OCI-LY7 (cell line): Measurements from ENCODE around the gene NYNRIN. TPM values are rescaled to one million over a fixed set of nuclear protein-coding genes. Genes with fewer than 3 reads are reported as not detected.

ENCODE experiments used
- BruUV-seq: library from RNA; stranded (reverse); fragments of 400-500 nt; replicated peaks from 2 replicates; lab custom pipeline; 2021; lab: Mats Ljungman, UMichigan
- CTCF ChIA-PET: fragments of 300-600 bp; sonication (Branson Sonifier 250); formaldehyde crosslinking; loops from one replicate; lab custom pipeline; 2022; ENCODE audit warnings: antibody characterized with exemption; ENCODE audit not compliant: unreplicated experiment; lab: Charles Lee
- POLR2A ChIA-PET: fragments of 300-600 bp; sonication (Branson Sonifier 250); formaldehyde crosslinking; loops from one replicate; lab custom pipeline; 2022; ENCODE audit warnings: antibody characterized with exemption; lab: Charles Lee
- DNase-seq: peaks from one replicate; pipeline ENCODE4 v3.0.0-alpha.2; 2015; ENCODE audit warnings: low spot score
- H2AFZ ChIP-seq: fragments of 200-600 bp; sonication (generic), shearing (Covaris generic); 2 replicates; pipeline ENCODE4 v1.6.1; 2014; ENCODE audit warnings: mild to moderate bottlenecking, antibody characterized with exemption, low read length, moderate library complexity
- H3K27ac ChIP-seq: fragments of 200-600 bp; sonication (generic); 2 replicates; pipeline ENCODE4 v1.5.1; 2014; ENCODE audit warnings: mixed run types, low read depth, mild to moderate bottlenecking, moderate library complexity, low read length, inconsistent platforms; ENCODE audit not compliant: poor library complexity, severe bottlenecking
- H3K36me3 ChIP-seq: fragments of 200-600 bp; sonication (generic); 2 replicates; pipeline ENCODE4 v1.6.1; 2014; ENCODE audit warnings: mild to moderate bottlenecking, antibody characterized with exemption, low read length, moderate library complexity, mixed read lengths; ENCODE audit not compliant: insufficient read depth
- H3K4me1 ChIP-seq: fragments of 200-600 bp; sonication (generic); 2 replicates; pipeline ENCODE4 v1.5.1; 2014; ENCODE audit warnings: mild to moderate bottlenecking, low read length; ENCODE audit not compliant: insufficient read depth, poor library complexity, severe bottlenecking
- H3K4me2 ChIP-seq: fragments of 200-600 bp; sonication (generic); 2 replicates; pipeline ENCODE4 v1.6.1; 2014; ENCODE audit warnings: mild to moderate bottlenecking, low read length
- H3K4me3 ChIP-seq: fragments of 200-600 bp; sonication (generic); 2 replicates; pipeline ENCODE4 v1.5.1; 2014; ENCODE audit warnings: mild to moderate bottlenecking, low read depth, low read length; ENCODE audit not compliant: poor library complexity, severe bottlenecking
- H3K79me2 ChIP-seq: fragments of 200-600 bp; sonication (generic); 2 replicates; pipeline ENCODE4 v1.6.1; 2016; ENCODE audit warnings: low read depth, mild to moderate bottlenecking, low read length, moderate library complexity, mixed read lengths; ENCODE audit not compliant: insufficient read depth
- H3K9me2 ChIP-seq: fragments of 200-600 bp; sonication (generic); 2 replicates; pipeline ENCODE4 v1.6.1; 2016; ENCODE audit warnings: mild to moderate bottlenecking, low read length, mixed read lengths; ENCODE audit not compliant: insufficient read depth
- H3K9me3 ChIP-seq: fragments of 200-600 bp; sonication (generic); 2 replicates; pipeline ENCODE4 v1.6.1; 2014; ENCODE audit warnings: mild to moderate bottlenecking, mixed run types, low read length, mixed read lengths
- H4K20me1 ChIP-seq: fragments of 200-600 bp; sonication (generic); 2 replicates; pipeline ENCODE4 v1.6.1; 2014; ENCODE audit warnings: mild to moderate bottlenecking, antibody characterized with exemption, low read length, moderate library complexity, mixed read lengths; ENCODE audit not compliant: insufficient read depth
- EZH2phosphoT487 ChIP-seq: fragments of 200-600 bp; sonication (generic); IDR thresholded peaks from 2 replicates; pipeline ENCODE4 v1.6.1; 2018; ENCODE audit warnings: low read depth, borderline replicate concordance, mild to moderate bottlenecking, mixed run types, antibody characterized with exemption, low read length, moderate library complexity, mixed read lengths
- intact Hi-C: fragments of 100-400 bp; cut with micrococcal nuclease; formaldehyde crosslinking; loops from one replicate; pipeline ENCODE4 v1.10.0; 2022; ENCODE audit not compliant: unreplicated experiment
- total RNA-seq, 2 experiments: library from RNA; depleted of rRNA in 1 of 2; stranded (reverse); fragments of >200 nt in 1 of 2; shearing (Covaris generic) in 1 of 2; gene quantifications; 2 replicates each; pipeline ENCODE4 v1.2.3, GENCODE V29; 2014 to 2022
- TF ChIP-seq, protein P1 (sequence below): fragments of 200-600 bp; sonication (generic); conservative IDR thresholded peaks from 2 replicates; pipeline ENCODE4 v1.5.1; 2014; ENCODE audit warnings: mild to moderate bottlenecking, antibody characterized with exemption, low read length, moderate library complexity, mixed read lengths

NYNRIN gene
- total RNA-seq, 2 experiments from 2014 or later, result 0.13 TPM; not detected in 1

DNA sequence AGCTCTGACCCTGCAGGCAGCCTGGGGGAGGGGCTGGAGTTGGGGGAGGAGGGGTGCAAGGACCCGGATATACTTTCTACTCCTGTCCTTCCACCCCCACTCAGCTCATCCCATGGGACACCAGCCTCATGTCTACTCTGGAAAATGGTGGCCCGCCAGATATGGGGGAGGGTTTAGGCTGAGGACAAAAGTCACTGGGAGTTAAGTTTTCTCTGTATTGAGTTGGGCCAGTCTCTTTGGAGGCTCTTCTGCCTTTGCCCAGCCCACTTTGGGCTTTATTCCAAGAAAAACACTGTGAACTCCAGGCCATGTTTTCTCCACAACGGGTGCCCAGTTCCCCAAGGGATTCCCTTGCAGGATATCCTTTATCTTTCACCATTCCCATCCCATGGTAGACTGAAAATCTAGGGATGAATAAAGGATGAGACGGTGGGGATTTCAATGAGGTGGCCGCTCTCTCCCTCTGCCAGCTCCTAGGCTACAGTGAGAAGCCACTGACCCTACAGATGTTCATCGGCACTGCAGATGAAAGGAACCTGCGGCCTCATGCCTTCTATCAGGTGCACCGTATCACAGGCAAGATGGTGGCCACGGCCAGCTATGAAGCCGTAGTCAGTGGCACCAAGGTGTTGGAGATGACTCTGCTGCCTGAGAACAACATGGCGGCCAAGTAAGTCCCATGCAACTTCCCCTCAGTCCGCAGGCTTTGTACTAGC is 25.9 kb upstream of the NYNRIN start:
- H4K20me1 ChIP-seq, result no peaks in the 10 kb centered on the region
- POLR2A ChIA-PET, result interaction anchor here (0.6 to 1.0 kb wide), 3 partner anchors 58 to 510 kb away, joined by 3 read pairs; no protein-coding TSS in a partner anchor

DNA sequence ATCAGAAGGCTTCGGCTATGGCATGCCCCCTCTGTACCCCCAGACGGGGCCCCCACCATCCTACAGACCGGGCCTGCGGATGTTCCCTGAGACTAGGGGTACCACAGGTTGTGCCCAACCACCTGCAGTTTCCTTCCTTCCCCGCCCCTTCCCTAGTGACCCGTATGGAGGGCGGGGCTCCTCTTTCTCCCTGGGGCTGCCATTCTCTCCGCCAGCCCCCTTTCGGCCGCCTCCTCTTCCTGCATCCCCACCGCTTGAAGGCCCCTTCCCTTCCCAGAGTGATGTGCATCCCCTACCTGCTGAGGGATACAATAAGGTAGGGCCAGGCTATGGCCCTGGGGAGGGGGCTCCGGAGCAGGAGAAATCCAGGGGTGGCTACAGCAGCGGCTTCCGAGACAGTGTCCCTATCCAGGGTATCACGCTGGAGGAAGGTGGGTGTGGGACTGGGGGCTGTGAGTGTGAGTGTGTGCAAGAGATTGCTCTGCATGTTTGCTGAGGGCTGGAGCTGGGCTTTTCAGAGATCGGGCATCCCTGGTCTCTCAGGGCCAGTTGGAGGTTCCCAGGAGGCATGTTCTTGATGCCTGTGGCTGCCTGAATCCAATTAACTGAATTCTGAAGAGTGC is 22.2 kb upstream of the NYNRIN start:
- intact Hi-C loops, result no loop called here
- H3K36me3 ChIP-seq, result peaks cover 9% of the 10 kb centered on the region; the same call in 1 of the 2 replicates
- no peaks in the 10 kb centered on the region for H3K9me2 ChIP-seq
- CTCF ChIA-PET, result no interaction called here
- no peaks in the 10 kb centered on the region for H4K20me1 ChIP-seq
- no peaks in the 10 kb centered on the region for H3K79me2 ChIP-seq
- DNase-seq, result no peak
- no peaks in the 10 kb centered on the region for H3K4me1 ChIP-seq
- H2AFZ ChIP-seq, result no peak overlapping the region
- H3K4me3 ChIP-seq, result no peak overlapping the region
- H3K4me2 ChIP-seq, result no peak overlapping the region
- POLR2A ChIA-PET, result no interaction called here
- no peak overlapping the region for H3K27ac ChIP-seq
- TF ChIP-seq EZH2phosphoT487, result no peak
- TF ChIP-seq, protein P1, sequence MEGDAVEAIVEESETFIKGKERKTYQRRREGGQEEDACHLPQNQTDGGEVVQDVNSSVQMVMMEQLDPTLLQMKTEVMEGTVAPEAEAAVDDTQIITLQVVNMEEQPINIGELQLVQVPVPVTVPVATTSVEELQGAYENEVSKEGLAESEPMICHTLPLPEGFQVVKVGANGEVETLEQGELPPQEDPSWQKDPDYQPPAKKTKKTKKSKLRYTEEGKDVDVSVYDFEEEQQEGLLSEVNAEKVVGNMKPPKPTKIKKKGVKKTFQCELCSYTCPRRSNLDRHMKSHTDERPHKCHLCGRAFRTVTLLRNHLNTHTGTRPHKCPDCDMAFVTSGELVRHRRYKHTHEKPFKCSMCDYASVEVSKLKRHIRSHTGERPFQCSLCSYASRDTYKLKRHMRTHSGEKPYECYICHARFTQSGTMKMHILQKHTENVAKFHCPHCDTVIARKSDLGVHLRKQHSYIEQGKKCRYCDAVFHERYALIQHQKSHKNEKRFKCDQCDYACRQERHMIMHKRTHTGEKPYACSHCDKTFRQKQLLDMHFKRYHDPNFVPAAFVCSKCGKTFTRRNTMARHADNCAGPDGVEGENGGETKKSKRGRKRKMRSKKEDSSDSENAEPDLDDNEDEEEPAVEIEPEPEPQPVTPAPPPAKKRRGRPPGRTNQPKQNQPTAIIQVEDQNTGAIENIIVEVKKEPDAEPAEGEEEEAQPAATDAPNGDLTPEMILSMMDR, result no peak
- no peaks in the 10 kb centered on the region for H3K9me3 ChIP-seq
- BruUV-seq, result no TSS peak

More for the DNA sequence above, 25.9 kb upstream of the NYNRIN start:
- peaks cover 9% of the 10 kb centered on the region for H3K4me1 ChIP-seq
- intact Hi-C loops, result no loop called here
- TF ChIP-seq, protein P1, result no peak
- TF ChIP-seq EZH2phosphoT487, result no peak
- no peak overlapping the region for H3K4me2 ChIP-seq
- no peak overlapping the region for H3K4me3 ChIP-seq
- H3K9me3 ChIP-seq, result no peaks in the 10 kb centered on the region
- no TSS peak for BruUV-seq
- DNase-seq, result no peak
- H3K27ac ChIP-seq, result no peak overlapping the region
- no peak overlapping the region for H2AFZ ChIP-seq
- no peaks in the 10 kb centered on the region for H3K9me2 ChIP-seq
- H3K79me2 ChIP-seq, result peaks cover 3% of the 10 kb centered on the region; the same call in 1 of the 2 replicates
- H3K36me3 ChIP-seq, result peaks cover 9% of the 10 kb centered on the region; the same call in 1 of the 2 replicates
- CTCF ChIA-PET, result no interaction called here
